Jurkat, Clone E6-1 (cell line): ENCODE results near the gene SRRM5.
A peak's percentile ranks its signal among the peaks of the same experiment; 100 is the strongest.
"Not testable (repeated sequence)": the region's sequence is repeated elsewhere in the genome, so short reads cannot be mapped to it uniquely, and the experiment has no call there.

ENCODE experiments used
- DNase-seq: peaks from one replicate; pipeline ENCODE4 v3.0.0-alpha.2; 2011; ENCODE audit warnings: low read depth, low spot score
- H3K4me3 ChIP-seq: 2 replicates; pipeline ENCODE4 v1.5.1; 2011; ENCODE audit warnings: mild to moderate bottlenecking, low read length, control low read depth, moderate library complexity

Gene SRRM5

GRCh38 chr19:43628646-43629326, 16.9 kb downstream of the SRRM5 start:
- no peak overlapping the region for H3K4me3 ChIP-seq
- no peak for DNase-seq

DNA sequence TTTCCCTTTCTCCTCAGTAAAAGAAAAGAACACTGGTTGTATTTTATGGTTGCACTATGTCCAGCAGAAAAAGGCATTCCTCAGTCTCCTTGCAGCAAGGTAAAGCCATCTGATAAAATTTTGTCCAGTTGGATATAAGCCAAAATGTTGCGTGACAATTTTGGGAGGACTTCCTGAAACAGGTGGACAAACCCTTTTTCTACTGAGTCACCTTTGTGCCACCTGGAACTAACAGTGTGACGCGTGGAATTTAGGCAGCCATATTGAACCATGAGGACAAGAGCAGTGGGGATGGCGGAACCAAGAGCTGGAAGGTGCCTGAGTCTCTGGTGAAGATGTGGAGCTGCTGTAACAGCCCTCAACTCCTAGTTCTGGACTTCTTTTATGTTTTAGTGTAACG, 19.6 kb downstream of the SRRM5 start:
- no peak overlapping the region for H3K4me3 ChIP-seq
- DNase-seq, result no peak

DNA sequence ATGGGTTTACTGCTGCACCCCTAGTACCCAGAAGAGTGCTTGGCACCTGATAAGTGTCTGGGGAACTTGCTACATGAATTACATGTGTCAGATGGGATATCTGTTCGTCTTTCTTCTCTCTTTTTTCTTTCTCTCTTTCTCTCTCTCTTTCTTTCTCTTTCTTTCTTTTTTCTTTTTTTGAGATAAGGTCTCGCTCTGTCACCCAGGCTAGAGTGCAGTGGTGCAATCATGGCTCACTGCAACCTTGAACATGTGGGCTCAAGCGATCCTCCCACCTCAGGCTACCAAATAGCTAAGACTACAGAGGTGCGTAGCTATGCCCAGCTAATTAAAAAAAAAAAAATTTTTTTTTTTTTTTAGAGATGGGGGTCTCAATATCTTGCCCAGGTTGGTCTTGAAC, 21.6 kb downstream of the SRRM5 start:
- no peak for DNase-seq
- no peak overlapping the region for H3K4me3 ChIP-seq

DNA sequence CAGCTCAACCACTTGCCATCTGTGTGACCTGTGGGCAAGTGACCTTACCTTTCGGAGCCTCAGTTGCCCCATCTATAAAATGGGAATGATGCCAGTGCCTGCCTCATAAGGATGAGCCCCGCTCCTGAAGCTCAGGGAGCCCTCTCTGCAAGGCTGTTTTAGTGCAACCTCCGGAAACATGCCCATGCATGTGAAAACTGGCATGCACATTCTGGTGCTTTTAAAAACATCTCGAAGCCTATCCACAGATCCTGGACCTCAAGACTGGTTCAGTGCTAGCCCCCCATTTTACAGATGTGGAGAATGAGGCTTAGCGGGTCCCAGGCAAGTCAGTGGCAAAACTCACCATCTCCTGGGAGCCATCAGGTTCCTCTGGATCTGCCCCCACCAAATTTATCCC, 22.2 kb downstream of the SRRM5 start:
- H3K4me3 ChIP-seq, result no peak overlapping the region
- no peak for DNase-seq

GRCh38 chr19:43634506-43634871, 22.6 kb downstream of the SRRM5 start:
- DNase-seq, result no peak
- H3K4me3 ChIP-seq, result no peak overlapping the region

- H3K4me3 ChIP-seq, result no peak overlapping the region
These were observed 23.1 kb downstream of the SRRM5 start for GRCh38 chr19:43634872-43635560.

DNA sequence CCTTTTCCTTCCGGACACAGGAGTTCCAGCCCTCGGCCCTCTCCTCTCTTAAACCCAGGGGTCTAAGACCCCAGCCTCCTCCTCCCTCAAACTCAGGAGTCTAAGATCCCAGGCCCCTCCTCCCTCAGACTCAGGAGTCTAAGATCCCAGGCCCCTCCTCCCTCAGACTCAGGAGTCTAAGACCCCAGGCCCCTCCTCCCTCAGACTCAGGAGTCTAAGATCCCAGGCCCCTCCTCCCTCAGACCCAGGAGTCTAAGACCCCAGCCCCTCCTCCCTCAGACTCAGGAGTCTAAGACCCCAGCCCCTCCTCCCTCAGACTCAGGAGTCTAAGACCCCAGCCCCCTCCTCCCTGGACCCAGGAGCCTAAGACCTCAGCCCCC, 23.7 kb downstream of the SRRM5 start:
- not testable (repeated sequence) for H3K4me3 ChIP-seq, DNase-seq

More at GRCh38 chr19:43634872-43635560, 23.1 kb downstream of the SRRM5 start:
- no peak for DNase-seq

- DNase-seq, result no peak
- H3K4me3 ChIP-seq, result no peak overlapping the region
These were observed 24.3 kb downstream of the SRRM5 start for GRCh38 chr19:43636121-43636683.

DNA sequence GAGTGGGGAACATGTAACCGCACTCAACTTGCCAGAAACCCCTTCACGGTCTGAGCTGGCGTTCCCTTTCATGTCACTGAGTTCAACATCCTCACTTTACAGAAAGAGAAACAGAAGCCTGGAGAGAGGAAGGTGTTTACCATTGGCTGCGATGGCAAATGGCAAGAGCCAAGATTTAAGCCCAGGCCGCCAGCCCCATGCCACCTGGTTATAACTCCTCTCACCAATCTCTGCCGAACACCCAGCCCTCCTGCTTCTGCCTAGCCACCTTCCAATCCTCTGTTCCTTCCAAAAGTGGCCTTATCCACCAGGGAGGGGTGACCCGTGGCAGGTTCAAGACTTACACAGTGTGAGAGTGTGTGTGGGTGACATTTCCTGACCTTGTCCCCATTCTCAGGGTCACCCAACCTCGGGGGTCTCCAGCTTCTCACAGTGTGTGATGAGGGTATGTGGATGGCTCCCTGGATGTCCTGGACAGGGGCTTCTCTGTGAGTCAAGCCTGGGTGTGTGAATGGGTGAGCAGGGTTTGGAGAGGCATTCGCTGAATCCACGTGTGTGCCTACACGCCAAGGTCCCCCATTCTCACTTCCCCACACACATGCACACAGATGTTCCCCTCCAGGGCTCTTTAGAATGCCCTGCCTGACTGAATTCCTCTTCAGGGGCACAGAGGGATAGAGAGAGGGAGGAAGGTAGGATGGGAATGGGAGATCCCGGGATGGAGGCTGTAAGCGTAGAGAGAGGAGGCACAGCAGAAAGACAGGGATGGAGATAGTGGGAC, 26.5 kb downstream of the SRRM5 start:
- DNase-seq, result no peak
- H3K4me3 ChIP-seq, result no peak overlapping the region

GRCh38 chr19:43638995-43639518, 27.2 kb downstream of the SRRM5 start:
- peak overlapping the region; percentile 44 for H3K4me3 ChIP-seq
- DNase-seq, result no peak

GRCh38 chr19:43639519-43640423, 27.9 kb downstream of the SRRM5 start, which contains the start of gene CADM4:
Gene CADM4 (minus strand): TSS chr19:43639850. CDS start chr19:43639790, 60 bp downstream.
- DNase-seq, result no peak
- peak within 1 kb of the TSS; percentile 53 for H3K4me3 ChIP-seq

- DNase-seq, result no peak
- H3K4me3 ChIP-seq, result peak overlapping the region; percentile 53
These were observed 28.5 kb downstream of the SRRM5 start for GRCh38 chr19:43640424-43640757.

DNA sequence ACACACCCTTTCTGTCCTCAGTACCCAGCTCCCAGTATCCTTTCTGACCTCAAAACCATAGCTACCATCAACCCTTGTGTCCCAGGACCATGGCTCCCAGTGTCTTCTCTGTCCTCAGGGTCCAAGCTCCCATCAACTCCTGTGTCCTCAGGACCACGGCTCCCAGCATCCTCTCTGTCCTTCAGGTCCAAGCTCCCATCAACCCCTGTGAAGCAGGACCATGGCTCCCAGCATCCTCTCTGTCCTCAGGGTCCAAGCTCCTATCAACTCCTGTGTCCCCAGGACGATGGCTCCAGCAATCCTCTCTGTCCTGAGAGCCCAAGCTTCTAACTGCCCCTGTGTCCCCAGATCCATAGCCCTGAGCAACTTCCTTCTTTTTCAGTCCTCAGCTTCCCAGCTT, 29.4 kb downstream of the SRRM5 start:
- no peak overlapping the region for H3K4me3 ChIP-seq
- no peak for DNase-seq

- no peak overlapping the region for H3K4me3 ChIP-seq
- DNase-seq, result no peak
These were observed 30.6 kb downstream of the SRRM5 start for GRCh38 chr19:43642531-43642930.

GRCh38 chr19:43643326-43643725, 31.4 kb downstream of the SRRM5 start:
- no peak for DNase-seq
- no peak overlapping the region for H3K4me3 ChIP-seq

- DNase-seq, result no peak
- H3K4me3 ChIP-seq, result no peak overlapping the region
These were observed 32.3 kb downstream of the SRRM5 start for GRCh38 chr19:43644181-43644580.

- no peak for DNase-seq
- no peak overlapping the region for H3K4me3 ChIP-seq
These were observed 36.7 kb downstream of the SRRM5 start for GRCh38 chr19:43648633-43649032.

DNA sequence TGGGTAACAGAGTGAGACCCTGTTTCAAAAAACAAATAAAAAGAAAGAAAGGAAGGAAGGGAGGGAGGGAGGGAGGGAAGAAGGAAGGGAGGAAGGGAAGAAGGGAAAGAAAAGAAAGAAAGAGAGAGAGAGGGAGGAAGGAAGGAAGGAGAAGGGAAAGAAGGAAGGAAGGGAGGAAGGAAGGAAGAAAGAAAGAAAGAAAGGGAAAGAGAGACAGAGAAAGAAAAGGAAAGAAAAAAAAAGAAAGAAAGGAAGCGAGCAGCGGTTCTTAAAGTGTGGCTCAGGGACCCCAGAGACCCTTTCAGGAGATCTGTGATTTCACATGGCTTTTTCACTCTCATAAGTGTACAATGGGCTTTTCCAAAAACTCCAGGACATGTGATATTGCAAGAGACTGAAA, 37.6 kb downstream of the SRRM5 start:
- no peak for DNase-seq

DNA sequence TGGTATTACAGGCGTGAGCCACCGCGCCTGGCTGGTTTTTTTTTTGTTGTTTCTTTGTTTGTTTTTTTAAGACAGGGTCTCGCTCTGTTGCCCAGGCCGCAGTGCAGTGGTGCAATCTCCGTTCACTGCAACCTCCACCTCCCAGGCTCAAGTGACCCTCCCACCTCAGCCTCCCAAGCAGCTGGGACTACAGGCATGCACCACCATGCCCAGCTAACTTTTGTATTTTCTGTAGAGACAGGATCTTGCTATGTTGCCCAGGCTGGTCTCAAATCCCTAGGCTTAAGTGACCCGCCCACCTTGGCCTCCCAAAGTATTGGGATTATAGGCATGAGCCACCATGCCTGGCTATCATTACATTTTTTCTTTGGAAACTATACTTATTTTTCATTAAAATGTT, 38.4 kb downstream of the SRRM5 start:
- not testable (repeated sequence) for DNase-seq, H3K4me3 ChIP-seq

More for the DNA sequence above, 37.6 kb downstream of the SRRM5 start:
- H3K4me3 ChIP-seq, result no peak overlapping the region
